HG03457 (cell line): ENCODE data around the gene SAMD8.
"Not testable (repeated sequence)": the region's sequence is repeated elsewhere in the genome, so short reads cannot be mapped to it uniquely, and the experiment has no call there.

Source experiments
- ATAC-seq: cut with Tn5 transposase; IDR thresholded peaks from one replicate; pipeline ENCODE4 v1.9.1; 2021; ENCODE audit warnings: moderate number of reproducible peaks; ENCODE audit not compliant: unreplicated experiment

The SAMD8 gene

GRCh38 chr10:75189266-75190096 lies 78.0 kb downstream of the SAMD8 start:
- ATAC-seq: no peak

- no peak for ATAC-seq
Observed at GRCh38 chr10:75191821-75192568, 80.5 kb downstream of the SAMD8 start.

DNA sequence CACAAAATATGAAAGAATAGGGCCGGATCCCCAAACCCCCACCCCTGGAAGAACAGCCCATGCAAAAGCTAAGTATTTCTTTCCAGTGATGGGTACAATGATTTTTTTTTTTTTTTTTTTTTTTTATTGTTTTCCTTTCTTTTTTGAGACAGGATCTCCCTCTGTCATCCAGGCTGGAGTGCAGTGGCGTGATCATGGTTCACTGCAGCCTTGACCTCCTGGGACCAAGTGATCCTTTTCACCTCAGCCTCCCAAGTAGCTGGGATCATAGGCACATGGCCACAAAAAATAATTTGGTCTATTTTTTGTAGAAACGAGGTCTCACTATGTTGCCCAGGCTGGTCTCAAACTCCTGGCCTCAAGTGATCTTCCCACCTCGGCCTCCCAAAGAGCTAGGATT lies 83.2 kb downstream of the SAMD8 start:
- not testable (repeated sequence) for ATAC-seq

- no peak for ATAC-seq
Observed at GRCh38 chr10:75195035-75195763, 83.7 kb downstream of the SAMD8 start.

GRCh38 chr10:75197066-75197465 lies 85.6 kb downstream of the SAMD8 start:
- no peak for ATAC-seq

GRCh38 chr10:75197906-75198305 lies 86.5 kb downstream of the SAMD8 start:
- ATAC-seq: no peak

DNA sequence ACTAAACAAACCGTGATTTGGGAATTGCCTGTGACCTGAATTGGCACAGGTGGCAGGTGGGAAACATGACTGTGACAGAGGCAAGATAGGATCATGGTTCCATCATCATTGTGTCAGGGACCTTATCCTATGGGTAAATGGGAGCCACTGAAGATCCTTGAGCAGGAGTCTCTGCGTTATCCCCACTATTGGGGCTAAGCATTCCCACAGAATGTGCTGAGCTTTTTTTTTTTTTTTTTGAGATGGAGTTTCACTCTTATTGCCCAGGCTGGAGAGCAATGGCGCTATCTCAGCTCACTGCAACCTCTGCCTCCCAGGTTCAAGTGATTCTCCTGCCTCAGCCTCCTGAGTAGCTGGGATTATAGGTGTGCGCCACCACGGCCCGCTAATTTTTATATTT lies 88.5 kb downstream of the SAMD8 start:
- ATAC-seq: not testable (repeated sequence)

DNA sequence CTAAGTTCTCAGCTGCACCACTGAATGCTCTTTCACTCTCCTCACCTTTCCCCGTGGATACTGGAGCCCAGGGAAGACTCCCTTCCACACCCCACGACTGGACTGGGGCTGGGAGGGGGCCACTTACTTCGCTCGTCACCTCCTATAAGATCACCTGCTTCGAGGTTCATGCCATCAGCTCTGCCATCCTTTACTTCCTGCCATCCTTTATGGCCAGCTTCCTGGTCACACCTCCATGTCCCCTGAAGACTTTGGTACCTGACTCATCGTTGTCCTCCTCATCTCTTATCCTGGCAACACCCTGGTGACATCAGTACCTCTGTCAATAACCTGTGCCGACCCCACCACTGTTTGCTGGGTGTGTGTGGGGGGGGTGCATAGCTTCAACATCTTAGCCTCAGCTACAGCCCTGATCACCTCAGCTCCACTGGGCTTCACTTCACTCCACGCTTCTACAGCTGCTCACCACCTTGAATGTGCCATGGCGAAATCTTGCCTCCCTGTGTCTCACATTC lies 90.4 kb downstream of the SAMD8 start:
- no peak for ATAC-seq

GRCh38 chr10:75202321-75203045 lies 91.0 kb downstream of the SAMD8 start:
- ATAC-seq: no peak

- not testable (repeated sequence) for ATAC-seq
Observed at GRCh38 chr10:75203046-75203620, 91.7 kb downstream of the SAMD8 start.

DNA sequence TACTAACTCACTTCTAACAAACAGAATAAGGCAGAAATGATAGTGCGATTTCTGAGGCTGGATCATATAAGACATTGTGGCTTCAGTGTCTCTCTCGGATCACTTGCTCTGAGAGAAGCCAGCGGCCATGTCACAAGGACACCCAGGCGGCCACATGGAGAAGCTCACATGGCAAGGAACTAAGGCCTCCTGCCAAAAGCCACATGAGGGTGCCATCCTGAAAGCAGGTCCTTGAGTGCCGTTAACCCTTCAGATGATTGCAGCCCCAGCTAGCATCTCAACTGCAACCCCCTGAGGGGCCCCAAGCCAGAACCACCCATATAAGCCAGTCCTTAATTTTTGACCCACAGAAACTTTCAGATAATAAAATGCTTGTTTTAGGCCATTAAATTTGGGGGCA lies 92.3 kb downstream of the SAMD8 start:
- ATAC-seq: no peak

DNA sequence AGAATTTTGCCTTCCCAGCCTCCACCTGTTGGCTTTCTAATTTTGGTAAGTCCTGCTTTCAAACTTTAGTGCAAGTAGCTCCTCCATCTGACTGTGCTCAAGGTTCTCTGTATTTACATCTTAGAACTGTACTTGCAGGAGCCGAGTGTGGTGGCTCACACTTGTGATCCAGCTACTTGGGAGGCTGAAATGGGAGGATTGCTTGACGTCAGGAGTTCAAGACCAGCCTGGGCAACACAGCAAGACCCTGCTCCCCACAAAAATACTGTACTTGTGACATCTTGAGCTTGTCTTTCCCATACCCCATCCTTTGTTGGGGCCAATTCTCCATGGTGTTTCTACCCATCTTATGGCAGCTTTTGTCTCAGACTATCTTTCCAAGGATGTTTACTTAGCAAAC lies 94.5 kb downstream of the SAMD8 start:
- ATAC-seq: no peak

GRCh38 chr10:75206638-75207037 lies 95.2 kb downstream of the SAMD8 start:
- not testable (repeated sequence) for ATAC-seq

DNA sequence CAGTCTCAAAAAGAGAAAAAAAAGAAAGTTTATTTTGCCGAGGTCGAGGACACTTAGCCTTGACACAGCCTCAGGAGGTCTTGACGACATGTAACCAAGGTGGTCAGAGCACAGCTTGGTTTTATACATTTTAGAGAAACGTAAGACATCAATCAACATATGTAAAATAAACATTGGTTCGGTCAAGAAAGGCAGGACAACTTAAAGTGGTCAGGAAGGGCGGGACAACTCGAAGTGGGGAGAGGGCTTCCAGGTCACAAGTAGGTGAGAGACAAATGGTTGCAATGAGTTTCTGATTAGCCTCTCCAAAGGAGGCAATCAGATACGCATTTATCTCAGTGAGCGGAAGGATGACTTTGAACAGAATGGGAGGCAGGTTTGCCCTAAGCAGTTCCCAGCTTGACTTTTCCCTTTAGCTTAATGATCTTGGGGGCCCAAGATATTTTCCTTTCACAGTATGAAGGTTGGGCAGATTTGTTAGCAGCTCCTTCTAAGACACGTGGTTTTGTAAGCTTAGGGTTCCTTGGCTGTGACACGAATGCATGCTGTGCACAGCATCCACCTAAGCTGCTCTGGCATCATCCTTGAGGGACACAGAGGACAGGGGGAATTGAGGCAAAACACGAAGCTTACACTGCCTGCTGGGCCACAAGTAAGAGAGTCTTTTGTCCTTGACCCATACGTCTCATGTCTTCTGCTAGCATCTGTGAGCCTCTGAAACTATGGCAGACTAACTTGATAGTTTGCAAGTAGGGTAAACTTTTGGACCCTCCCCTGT lies 95.8 kb downstream of the SAMD8 start:
- no peak for ATAC-seq

DNA sequence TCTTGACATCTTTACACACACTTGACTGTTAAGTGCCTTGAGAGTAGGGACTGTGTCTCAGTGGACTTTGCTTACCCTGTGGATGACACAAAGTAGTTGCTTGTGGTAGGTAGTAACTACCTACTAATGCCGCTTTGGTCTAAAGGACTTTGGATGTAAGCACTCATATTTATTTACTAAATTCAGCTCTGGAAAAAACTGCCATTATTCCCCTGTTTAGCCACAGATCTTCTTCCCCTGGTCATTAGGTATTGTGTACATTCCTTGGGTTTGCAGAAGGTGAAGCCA lies 96.3 kb downstream of the SAMD8 start:
- ATAC-seq: no peak

DNA sequence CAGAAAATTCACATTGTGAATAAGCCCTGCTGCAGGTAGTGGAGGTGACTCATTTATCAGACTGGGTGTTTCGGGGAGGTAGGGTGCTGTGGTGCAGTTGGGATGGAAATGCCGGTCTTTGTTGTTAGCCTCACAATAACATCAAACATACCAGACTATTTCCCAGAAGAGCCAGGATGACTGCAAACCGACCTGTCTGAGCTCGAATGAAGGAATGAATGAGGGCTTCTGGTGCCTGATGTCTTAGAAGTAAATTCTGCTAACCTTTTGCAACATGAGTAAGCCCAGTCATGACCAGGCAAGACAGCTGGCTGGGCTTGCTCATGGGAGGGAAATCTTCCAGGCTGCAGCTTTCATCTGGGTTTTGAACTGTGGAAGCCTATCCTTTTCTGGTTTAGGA lies 96.7 kb downstream of the SAMD8 start:
- ATAC-seq: no peak

GRCh38 chr10:75209086-75209920 lies 97.8 kb downstream of the SAMD8 start:
- no peak for ATAC-seq

DNA sequence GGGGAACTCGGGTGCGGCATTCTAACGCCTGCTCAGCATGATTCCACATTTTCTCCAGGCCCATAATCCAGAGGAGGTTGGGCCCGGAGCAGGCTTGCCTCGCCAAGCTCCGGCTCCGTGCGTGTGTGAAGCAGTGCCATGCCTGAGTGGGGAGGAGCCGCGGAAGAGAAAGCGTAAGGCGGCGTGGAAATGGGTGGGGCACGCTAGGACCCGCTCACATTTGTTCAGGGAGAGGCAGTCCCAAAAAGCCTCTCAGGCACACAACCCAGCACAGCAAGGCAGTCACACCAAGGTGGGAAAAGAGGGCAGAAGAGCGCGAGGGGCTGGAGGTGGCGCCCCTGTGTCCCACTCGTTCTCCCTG lies 98.4 kb downstream of the SAMD8 start:
- peak; percentile 32 for ATAC-seq
